Trophoblast cell (in vitro differentiated cells and primary cell): ENCODE measurements around the gene KPNA1.

ENCODE experiments used
- DNase-seq, 2 donors: peaks; one replicate each; pipeline ENCODE4 v3.0.0-alpha.2; 2016
- H2AFZ ChIP-seq: 2 replicates; pipeline ENCODE4 v1.6.1; 2013; ENCODE audit warnings: low read length, moderate library complexity, mild to moderate bottlenecking; ENCODE audit not compliant: insufficient read depth, poor library complexity
- H2AK5ac ChIP-seq: 2 replicates; pipeline ENCODE4 v1.6.1; 2013; ENCODE audit warnings: mild to moderate bottlenecking, low read length
- H2BK120ac ChIP-seq: 2 replicates; pipeline ENCODE4 v1.6.1; 2013; ENCODE audit warnings: low read length, mild to moderate bottlenecking, moderate library complexity; ENCODE audit not compliant: insufficient read depth, poor library complexity
- H2BK12ac ChIP-seq: 2 replicates; pipeline ENCODE4 v1.6.1; 2013; ENCODE audit warnings: mild to moderate bottlenecking, low read length, moderate library complexity
- H2BK5ac ChIP-seq: 2 replicates; pipeline ENCODE4 v1.6.1; 2013; ENCODE audit warnings: low read length, low read depth, moderate library complexity, mild to moderate bottlenecking; ENCODE audit not compliant: poor library complexity
- H3K14ac ChIP-seq: 2 replicates; pipeline ENCODE4 v1.6.1; 2013; ENCODE audit warnings: mild to moderate bottlenecking, low read length
- H3K18ac ChIP-seq: 2 replicates; pipeline ENCODE4 v1.6.1; 2013; ENCODE audit warnings: mild to moderate bottlenecking, low read length
- H3K23ac ChIP-seq: 2 replicates; pipeline ENCODE4 v1.6.1; 2013; ENCODE audit warnings: low read length
- H3K27ac ChIP-seq: 2 replicates; pipeline ENCODE4 v1.5.1; 2013; ENCODE audit warnings: low read depth, mild to moderate bottlenecking, inconsistent platforms, low read length, moderate library complexity
- H3K27me3 ChIP-seq: 2 replicates; pipeline ENCODE4 v1.6.1; 2013; ENCODE audit warnings: inconsistent platforms, mild to moderate bottlenecking, low read length, moderate library complexity; ENCODE audit not compliant: insufficient read depth
- H3K36me3 ChIP-seq, 2 experiments: 1 replicate in 1 of 2; 2 replicates in 1 of 2; pipeline ENCODE4 v1.6.1; 2013; ENCODE audit warnings: low read length in 2 of 2, mild to moderate bottlenecking in 2 of 2, moderate library complexity in 1 of 2; ENCODE audit not compliant: insufficient read depth in 2 of 2, control insufficient read depth in 1 of 2
- H3K4ac ChIP-seq: 2 replicates; pipeline ENCODE4 v1.6.1; 2013; ENCODE audit warnings: low read depth, mild to moderate bottlenecking, low read length, moderate library complexity
- H3K4me1 ChIP-seq, 2 experiments: 1 replicate in 1 of 2; 2 replicates in 1 of 2; pipeline ENCODE4 v1.6.1; 2013; ENCODE audit warnings: low read length in 2 of 2, mild to moderate bottlenecking in 2 of 2, moderate library complexity in 1 of 2; ENCODE audit not compliant: insufficient read depth in 2 of 2, control insufficient read depth in 1 of 2
- H3K4me2 ChIP-seq: 2 replicates; pipeline ENCODE4 v1.6.1; 2013; ENCODE audit warnings: inconsistent platforms, mild to moderate bottlenecking, low read length, moderate library complexity
- H3K4me3 ChIP-seq: 2 replicates; pipeline ENCODE4 v1.5.1; 2013; ENCODE audit warnings: mild to moderate bottlenecking, low read depth, low read length, inconsistent platforms
- H3K79me1 ChIP-seq: one replicate; pipeline ENCODE4 v1.6.1; 2013; ENCODE audit warnings: low read length
- H3K79me2 ChIP-seq: 2 replicates; pipeline ENCODE4 v1.6.1; 2013; ENCODE audit warnings: low read length, mild to moderate bottlenecking; ENCODE audit not compliant: control insufficient read depth, insufficient read depth, poor library complexity
- H3K9ac ChIP-seq: 2 replicates; pipeline ENCODE4 v1.6.1; 2013; ENCODE audit warnings: mild to moderate bottlenecking, low read length
- H3K9me3 ChIP-seq: 2 replicates; pipeline ENCODE4 v1.6.1; 2013; ENCODE audit warnings: low read depth, mild to moderate bottlenecking, control low read depth, inconsistent platforms, low read length; ENCODE audit not compliant: insufficient read depth
- H4K12ac ChIP-seq: 2 replicates; pipeline ENCODE4 v1.6.1; 2013; ENCODE audit warnings: low read depth, mild to moderate bottlenecking, low read length, moderate library complexity
- H4K8ac ChIP-seq: 2 replicates; pipeline ENCODE4 v1.6.1; 2013; ENCODE audit warnings: low read depth, mild to moderate bottlenecking, low read length, moderate library complexity
- H4K91ac ChIP-seq: one replicate; pipeline ENCODE4 v1.6.1; 2013; ENCODE audit warnings: low read depth, mild to moderate bottlenecking, low read length, moderate library complexity
- WGBS: extraction: QIAGEN DNeasy Blood & Tissue Kit; methylation state at CpG from one replicate; pipeline ENCODE4 v1.1.7; 2013; ENCODE audit warnings: missing lambda C conversion rate; ENCODE audit not compliant: insufficient read length, insufficient coverage; ENCODE audit errors: extremely low coverage; 5-methylcytosine and 5-hydroxymethylcytosine counted together

KPNA1 gene

DNA sequence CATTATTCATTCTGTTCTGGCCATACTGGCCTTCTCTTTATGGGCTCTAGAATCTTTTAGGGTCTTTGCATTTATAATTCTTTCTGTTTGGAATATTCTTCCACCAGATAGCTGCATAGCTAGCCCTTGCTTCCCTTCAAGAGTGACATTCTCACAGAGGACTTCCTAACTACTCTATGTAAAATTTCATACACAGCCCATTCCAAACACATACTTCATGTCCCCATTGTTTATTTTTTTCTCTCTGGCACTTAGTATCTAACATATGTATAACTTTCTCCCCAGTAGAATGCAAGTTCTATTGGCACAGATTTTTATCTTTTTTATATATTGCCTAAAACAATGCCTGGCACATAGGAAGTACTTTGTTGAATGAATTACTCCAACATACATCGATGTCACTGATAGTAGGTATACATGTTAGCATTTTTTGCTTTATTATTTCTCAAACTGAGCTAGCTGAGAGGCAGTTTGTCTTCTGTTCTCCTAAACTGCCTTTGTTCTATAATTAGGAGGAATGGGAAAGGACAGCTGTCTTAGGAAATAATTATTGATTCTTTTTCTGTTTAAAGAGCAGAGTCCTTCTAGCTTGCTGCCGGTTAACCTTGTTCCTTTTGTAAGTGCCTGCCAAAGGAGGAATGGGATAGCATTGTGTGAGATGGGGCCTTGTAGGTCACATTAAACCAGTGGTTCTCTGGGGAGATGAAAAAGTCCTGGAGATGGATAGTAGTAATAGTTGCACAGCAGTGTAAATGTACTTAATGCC is 122.9 kb downstream of the KPNA1 start:
- Histone ChIP-seq H3K79me2 (no peaks in the 10 kb centered on the region), H3K23ac (no peak overlapping the region), H3K9me3 (no peaks in the 10 kb centered on the region), H2AFZ (no peak overlapping the region), H4K91ac (no peak overlapping the region), H3K9ac (no peak overlapping the region), H3K27me3 (no peaks in the 10 kb centered on the region), H4K12ac (no peak overlapping the region), H2BK12ac (no peak overlapping the region), H3K4me1 (peaks cover 0 to 4% of the 10 kb centered on the region in 2 experiments), H3K27ac (no peak overlapping the region), H2BK120ac (no peak overlapping the region), H3K4me2 (no peak overlapping the region), H3K4ac (no peak overlapping the region), H3K18ac (no peak overlapping the region), H2AK5ac (no peak overlapping the region), H3K4me3 (no peak overlapping the region), H3K14ac (no peak overlapping the region), H2BK5ac (no peak overlapping the region), H3K79me1 (no peaks in the 10 kb centered on the region), H3K36me3 (no peaks in the 10 kb centered on the region), H4K8ac (no peak overlapping the region)
- no CpG with 5 or more reads among the region's 2 CpGs for WGBS
- no peak for DNase-seq

DNA sequence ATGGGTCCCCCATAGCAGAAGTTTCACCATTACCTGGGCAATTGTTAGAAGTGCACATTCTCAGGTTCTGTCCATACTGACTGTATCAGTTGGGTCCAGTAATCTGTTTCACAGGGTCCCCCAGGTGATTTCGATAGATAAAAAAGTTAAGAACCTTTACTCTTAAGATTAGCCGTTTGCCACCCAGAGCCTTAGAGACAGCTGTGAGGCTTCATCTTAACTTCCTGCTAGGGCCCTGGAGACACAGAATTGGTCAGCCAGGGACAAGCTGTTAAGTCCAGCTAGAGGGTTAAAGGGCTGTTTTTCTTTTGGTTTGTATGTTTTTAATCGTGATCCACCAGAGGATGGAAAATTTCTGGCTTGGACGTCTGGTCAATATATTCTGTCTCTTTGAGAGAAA is 124.1 kb downstream of the KPNA1 start:
- H3K79me2 ChIP-seq: no peaks in the 10 kb centered on the region
- no peak overlapping the region for H3K4me3 ChIP-seq
- no peak overlapping the region for H3K27ac ChIP-seq
- whole genome bisulfite sequencing: no CpG with 5 or more reads among the region's 4 CpGs
- H2BK12ac ChIP-seq: no peak overlapping the region
- no peak overlapping the region for H3K9ac ChIP-seq
- no peak overlapping the region for H2AK5ac ChIP-seq
- no peaks in the 10 kb centered on the region for H3K79me1 ChIP-seq
- no peak overlapping the region for H3K4me2 ChIP-seq
- no peak overlapping the region for H2BK120ac ChIP-seq
- H3K27me3 ChIP-seq: no peaks in the 10 kb centered on the region
- no peak overlapping the region for H3K14ac ChIP-seq
- H2BK5ac ChIP-seq: no peak overlapping the region
- H3K4ac ChIP-seq: no peak overlapping the region
- H3K18ac ChIP-seq: no peak overlapping the region
- no peak overlapping the region for H4K8ac ChIP-seq
- no peak overlapping the region for H4K12ac ChIP-seq
- no peaks in the 10 kb centered on the region for H3K36me3 ChIP-seq
- no peaks in the 10 kb centered on the region for H3K9me3 ChIP-seq
- H3K4me1 ChIP-seq: peaks cover 0 to 4% of the 10 kb centered on the region in 2 experiments
- DNase-seq: no peak
- no peak overlapping the region for H4K91ac ChIP-seq
- H2AFZ ChIP-seq: no peak overlapping the region
- no peak overlapping the region for H3K23ac ChIP-seq

DNA sequence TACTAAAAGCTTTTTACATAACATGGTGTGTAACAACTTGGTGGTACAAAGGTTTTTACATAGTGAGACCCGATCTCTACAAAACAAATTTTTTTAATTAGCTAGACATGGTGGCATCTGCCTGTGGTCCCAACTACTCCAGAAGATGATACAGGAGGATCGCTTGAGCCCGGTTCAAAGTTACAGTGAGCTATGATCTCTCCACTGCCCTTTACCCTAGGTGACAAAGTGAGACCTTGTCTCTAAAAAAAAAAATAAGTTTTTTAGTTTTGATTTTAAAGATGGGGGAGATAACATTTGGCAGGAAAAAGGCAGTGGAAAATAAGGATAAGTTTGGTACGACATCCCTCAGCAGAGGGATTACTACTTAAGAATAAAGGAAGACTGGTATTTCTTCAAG is 124.8 kb downstream of the KPNA1 start:
- no peak for DNase-seq

DNA sequence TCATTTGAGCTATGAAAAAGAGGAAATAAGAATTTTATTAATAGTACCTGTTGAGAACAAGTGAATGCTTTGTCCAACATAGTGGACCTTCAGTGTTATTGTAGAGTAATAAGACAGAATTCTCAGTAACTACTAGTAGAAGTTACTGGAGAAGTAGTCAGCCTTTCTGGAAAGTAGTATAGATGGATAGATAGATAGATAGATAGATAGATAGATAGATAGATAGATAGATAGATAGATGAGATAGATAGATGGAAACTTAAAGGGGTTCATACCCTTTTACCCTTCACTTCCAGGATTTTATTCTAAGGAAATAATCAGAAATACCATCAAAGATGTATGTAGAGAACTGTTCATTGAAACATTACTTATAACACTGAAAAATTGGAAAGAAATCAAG is 125.5 kb downstream of the KPNA1 start:
- Histone ChIP-seq H3K4me1 (peaks cover 2 to 4% of the 10 kb centered on the region in 2 experiments), H2BK5ac (no peak overlapping the region), H4K91ac (no peak overlapping the region), H3K27me3 (no peaks in the 10 kb centered on the region), H3K9ac (no peak overlapping the region), H2AFZ (no peak overlapping the region), H3K4me2 (no peak overlapping the region), H3K4ac (no peak overlapping the region), H3K23ac (no peak overlapping the region), H4K12ac (no peak overlapping the region), H2AK5ac (no peak overlapping the region), H2BK12ac (no peak overlapping the region), H3K27ac (no peak overlapping the region), H3K18ac (no peak overlapping the region), H3K4me3 (no peak overlapping the region), H3K79me2 (no peaks in the 10 kb centered on the region), H2BK120ac (no peak overlapping the region), H3K14ac (no peak overlapping the region), H3K9me3 (no peaks in the 10 kb centered on the region), H4K8ac (no peak overlapping the region), H3K79me1 (no peaks in the 10 kb centered on the region), H3K36me3 (no peaks in the 10 kb centered on the region)
- no peak for DNase-seq

More for the DNA sequence above, 124.8 kb downstream of the KPNA1 start:
- Histone ChIP-seq H4K8ac (no peak overlapping the region), H2BK120ac (no peak overlapping the region), H2BK5ac (no peak overlapping the region), H3K79me1 (no peaks in the 10 kb centered on the region), H3K23ac (no peak overlapping the region), H3K4ac (no peak overlapping the region), H2BK12ac (no peak overlapping the region), H3K9ac (no peak overlapping the region), H3K14ac (no peak overlapping the region), H2AK5ac (no peak overlapping the region), H3K4me1 (peaks cover 0 to 4% of the 10 kb centered on the region in 2 experiments), H3K36me3 (no peaks in the 10 kb centered on the region), H4K12ac (no peak overlapping the region), H3K27ac (no peak overlapping the region), H3K4me3 (no peak overlapping the region), H3K18ac (no peak overlapping the region), H4K91ac (no peak overlapping the region), H3K4me2 (no peak overlapping the region), H3K9me3 (no peaks in the 10 kb centered on the region), H2AFZ (no peak overlapping the region), H3K79me2 (no peaks in the 10 kb centered on the region), H3K27me3 (no peaks in the 10 kb centered on the region)
- WGBS: no CpG with 5 or more reads among the region's 4 CpGs
